ELF-1 (cell line): Measurements from ENCODE around the gene BAIAP2L2.

ENCODE experiments used
- DNase-seq: peaks from one replicate; pipeline ENCODE4 v3.0.0-alpha.2; 2016; ENCODE audit warnings: low read depth, low spot score

The BAIAP2L2 gene

DNA sequence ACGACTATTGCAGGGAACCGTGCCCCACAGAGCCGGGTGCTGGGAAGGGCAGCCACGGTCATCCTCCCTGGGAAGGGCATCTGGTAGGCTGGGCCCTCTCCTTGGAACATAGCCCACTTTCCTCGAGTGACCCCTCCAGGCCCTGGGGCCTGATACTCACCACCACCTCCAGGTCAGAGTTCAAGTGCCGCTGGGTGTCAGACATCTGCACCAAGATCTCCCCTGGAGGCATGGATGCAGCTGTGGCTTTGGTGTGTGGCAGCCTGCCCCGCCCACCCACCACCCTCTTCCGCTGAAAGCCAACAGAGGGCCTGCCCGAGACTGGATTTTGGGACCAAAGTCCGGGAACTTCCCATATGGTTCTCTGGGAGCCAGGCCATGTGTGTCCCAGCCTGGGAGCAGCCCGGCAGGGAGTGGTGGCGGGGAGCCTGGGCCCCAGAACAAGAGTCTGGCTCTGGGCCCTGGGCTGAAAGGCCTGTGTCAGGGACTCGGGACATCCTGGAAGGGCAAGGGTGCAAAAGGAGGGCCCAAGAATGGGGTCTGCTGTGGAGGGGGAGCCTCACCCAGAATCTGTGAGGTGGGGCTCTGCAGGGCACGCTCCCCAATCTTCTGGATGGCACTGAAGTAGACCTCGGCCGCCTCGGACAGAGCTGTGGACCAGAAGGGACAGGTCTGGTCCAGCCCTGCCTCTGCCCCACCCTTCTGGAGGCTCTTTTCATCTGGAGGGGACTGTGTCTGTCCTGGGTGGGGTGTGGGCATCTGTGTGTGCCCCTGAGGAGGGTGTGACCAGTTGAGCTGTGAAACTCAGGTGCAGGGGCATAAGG is 2.6 kb downstream of the BAIAP2L2 start:
- DNase-seq = no peak

DNA sequence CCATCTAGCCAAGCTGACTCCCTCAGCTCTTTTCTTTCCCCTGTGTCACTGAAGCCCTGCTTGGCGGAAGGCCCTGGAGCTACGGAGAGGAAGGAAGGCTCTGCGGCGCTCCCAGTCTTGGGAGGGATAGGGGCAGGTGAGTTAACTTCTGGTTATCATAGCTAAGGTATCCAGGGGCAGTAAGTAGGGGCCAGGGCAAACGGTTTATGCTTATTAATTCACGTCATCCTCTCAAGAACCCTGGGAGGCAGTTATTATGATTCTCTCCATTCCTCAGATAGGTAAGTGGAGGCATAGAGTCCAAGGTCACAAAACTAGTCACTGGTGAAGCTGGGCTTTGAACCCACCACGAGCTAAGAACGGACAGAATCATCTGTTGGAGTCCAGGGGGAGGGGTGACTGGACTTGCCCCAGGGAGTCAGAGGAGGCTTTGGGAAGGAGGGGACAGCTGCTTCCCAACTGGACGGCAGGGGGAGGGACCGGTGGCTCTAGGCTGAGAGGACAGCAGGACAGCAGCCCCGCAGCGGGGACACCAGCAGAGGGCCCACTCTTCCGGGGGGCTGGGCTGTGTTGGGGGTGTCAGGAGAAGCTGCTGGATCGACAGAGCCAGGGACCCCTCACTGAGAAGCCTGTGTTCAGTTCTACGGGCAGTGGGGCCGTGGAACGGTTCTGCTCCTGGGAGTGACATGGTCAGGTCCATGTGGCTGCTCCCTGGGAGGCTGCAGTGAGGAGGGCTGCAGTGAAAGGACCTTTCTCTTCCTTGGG is 3.5 kb downstream of the BAIAP2L2 start:
- no peak for DNase-seq

DNA sequence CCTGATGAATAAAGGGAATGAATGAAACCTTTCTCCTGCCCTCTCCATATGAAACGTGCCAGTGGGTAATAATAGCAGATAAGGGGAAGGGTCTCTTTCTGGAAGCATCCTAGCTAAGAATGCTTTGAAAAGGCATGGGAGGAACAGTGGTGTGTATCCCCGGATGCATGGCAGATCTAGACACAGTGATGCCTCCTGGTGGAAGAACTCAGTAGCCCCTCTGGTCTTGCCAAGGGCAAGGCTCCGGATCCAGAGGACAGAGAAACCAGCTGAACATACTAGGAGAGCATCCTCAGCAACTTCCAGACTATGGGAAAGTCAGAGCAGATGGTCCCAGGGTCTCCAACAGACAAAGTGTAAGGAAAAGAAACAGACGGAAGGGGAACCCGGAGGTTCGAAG is 6.4 kb downstream of the BAIAP2L2 start:
- peak; percentile 70 for DNase-seq

DNA sequence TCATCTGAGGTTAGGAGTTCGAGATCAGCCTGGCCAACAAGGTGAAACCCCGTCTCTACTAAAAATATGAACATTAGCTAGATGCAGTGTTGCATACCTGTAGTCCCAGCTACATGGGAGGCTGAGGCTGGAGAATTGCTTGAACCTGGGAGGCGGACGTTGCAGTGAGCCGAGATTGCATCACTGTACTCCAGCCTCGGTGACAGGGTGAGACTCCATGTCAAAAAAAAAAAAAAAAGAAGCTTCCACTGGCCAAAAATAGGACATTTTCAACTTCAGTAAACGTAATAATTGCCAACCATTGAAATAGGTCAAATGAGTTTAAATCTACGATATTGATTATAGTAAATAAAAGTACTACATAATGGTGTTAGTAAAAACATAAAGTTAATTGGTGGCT is 6.8 kb downstream of the BAIAP2L2 start:
- no peak for DNase-seq

DNA sequence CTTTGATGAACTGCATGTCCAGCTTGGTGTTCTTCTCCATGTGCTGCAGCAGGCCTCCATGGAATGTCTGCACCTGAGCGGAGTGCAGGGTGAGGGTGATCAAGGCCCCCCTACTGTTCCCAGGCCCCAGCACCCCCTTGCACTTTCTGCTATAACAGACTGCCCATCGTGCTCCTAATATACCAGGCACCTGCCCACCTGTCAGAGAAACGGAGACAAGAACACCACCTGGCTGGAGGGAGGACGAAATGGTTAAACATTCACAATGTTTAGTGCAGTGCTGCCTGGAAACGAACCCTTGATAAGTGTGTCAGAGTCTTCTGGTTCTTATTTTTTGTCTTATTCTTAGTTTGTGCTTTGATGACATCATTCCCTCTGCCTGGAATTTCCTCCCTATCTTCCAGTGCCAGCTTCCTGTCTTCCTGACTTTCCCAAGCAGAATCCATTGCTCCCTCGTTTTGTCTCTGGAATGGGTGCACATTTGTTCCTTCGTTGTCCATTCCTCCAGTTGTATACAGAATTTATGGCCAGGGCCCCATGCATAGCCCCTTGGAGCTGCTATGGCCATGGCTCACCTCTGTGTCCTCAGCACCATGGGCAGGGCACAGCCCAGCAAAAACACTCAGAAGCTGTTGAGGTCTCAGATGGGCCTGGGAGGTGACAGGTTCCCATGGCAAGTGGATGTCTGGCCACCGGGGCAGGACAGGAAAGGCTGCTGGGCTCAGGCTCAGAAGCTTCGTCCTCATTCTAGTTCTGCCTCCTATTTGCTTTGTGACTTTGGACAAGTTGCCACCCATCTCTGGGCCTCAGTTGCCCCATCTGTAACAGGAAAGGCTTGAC is 11.9 kb downstream of the BAIAP2L2 start:
- DNase-seq = no peak

DNA sequence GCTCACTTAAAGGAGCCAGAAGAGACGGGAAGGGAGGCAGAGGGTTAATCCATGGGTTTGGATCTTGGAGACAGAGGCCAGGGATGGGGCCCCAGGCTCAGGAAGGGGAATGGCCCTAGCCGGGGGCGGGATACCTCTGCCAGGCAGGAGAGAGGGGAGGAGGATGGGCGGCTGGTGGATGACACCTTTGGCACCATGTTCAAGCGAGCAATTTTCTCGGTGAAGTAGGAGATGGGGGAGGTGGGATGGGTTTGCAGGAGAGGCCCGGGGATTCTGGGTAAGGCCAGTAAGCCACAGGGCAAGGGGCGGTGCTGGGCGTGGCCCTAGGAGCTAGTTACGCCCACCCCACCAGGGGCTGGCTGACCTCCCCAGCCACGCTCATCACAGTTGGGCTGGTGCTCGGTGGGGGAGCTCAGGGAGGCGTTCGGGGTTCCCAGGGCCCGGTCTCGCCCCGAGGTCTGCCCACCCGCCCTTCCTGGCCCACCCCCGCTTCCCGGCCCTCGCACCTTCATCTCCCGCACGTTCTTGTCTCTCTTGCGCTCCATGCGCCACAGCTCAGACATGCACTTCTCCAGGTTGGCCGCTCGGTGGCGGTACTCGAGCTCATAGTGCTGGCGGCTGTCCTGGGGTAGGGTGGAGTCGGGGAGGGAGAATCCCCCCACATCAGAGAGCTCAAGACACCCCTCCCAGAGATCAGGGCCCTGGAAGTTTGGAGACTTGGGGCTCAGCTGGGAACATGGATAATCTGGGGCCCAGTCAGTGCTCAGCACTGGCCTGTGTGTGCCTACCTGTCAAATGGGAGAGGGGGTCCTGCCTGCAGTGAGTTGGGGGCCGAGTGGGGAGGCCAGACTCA is 12.7 kb downstream of the BAIAP2L2 start:
- peak; percentile 86 for DNase-seq

DNA sequence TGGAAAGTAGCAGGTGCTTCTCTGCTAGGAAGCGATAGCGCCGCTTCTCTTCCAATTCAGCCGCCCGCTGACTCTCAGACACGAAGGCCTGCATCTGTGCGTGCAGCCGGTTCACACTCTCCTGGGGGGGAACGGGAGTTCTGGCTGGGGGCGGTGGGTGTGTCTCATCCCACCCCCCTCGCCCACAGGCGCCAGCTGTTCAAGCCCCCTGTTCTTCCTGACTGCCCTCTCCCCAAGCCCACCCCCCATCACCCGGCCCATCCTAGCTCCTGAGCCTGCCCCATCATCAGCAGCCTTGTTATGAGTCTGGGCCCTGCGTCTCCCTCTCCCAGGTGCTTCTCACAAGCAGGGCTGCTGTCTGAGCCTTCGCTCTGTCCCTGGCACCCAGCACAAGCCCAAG is 13.4 kb downstream of the BAIAP2L2 start:
- no peak for DNase-seq

DNA sequence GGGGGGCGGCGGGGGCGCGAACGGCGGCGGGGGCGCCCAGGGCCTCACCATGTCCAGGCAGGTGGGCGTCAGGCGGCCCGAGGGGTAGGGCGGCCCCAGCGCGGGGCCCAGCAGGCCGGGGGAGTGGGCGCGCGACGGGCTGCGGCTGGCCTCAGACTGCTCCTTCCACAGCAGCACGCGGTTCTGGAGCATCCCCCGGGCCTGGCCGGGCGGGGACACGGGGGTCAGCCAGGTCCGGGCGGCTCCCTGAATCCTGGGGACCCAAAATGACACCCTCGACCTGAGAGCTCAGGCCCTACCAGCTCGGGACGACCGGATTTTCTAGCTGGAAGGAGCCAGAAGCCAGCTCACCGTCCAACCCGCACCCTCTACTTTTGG is 21.0 kb downstream of the BAIAP2L2 start:
- no peak for DNase-seq

DNA sequence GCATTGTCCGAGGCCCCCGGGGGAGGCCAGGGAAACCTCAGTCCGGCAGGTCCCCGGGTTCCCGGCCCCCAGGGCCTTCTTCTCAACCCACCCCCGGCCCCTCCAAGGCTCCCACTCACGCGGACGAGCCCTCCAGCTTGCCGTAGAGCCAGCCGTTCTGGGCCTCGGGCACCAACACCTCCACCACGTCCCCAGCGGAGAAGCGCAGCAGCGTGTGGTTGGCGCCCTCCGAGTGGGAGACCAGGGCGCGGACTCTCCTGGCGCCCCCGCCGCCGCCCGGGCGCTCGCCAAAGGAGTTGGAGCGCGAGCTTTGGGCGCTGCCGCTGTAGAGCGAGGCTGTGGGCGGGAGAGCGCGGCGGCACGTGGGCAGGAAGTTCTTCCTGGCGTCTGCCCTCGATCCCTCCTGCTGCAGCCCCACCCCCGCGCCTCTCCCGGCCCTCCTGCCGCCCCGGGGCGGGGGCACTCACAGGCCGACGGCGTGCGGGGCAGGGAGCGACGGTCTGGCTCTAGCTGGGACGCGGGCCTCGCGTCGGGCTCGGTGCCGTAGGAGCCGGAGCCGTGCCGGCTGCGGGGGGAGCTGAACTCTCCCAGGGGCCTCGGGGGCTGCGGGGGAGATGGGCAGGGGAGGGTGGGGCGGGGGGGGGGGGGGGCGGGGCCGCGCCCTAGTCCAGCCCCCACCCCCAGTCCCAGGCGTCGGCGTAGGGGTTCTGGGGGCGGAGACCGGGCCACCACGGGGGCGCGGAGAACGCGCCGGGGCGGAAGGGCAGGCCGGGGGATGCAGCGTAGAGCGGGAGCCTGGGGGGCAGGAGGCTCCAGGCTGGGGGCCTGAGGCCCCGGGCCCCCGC is 21.6 kb downstream of the BAIAP2L2 start:
- peak; percentile 37 for DNase-seq

DNA sequence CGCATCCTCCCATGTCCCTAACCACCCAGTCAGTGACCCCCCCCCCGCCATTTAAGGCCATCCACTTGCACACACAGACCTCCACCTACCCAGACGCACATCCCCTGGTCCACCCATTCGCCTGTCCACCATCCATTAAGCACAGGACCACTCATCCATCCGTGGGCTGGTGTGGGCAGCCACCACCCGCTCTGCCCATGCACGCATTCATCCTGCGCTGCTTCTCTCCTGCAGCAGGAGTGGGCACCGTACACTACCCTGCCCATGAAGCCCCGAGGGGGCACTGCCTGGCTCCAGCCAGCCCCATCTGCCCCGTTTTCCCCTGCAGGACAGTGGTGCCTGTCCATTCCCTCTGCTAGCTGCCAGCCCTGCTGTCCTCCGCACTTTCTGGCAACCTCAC is 22.6 kb downstream of the BAIAP2L2 start:
- DNase-seq = no peak

DNA sequence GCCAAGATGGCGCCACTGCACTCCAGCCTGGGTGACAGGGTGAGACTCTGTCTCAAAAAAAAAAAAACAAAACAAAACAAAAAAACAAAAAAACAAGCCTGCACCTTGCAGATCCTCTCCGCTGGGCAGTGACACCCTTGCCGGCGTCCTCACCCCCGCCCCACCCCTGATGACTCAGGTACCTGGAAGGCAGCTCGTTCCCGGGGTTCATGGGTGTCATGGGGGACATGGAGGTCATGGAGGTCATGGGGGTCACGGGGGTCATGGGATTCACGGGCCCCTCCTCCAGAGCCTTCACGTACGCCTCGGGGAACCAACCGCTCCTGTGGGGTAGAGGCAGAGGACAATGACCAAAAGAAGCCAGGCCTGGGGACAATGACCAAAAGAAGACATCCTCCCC is 23.5 kb downstream of the BAIAP2L2 start:
- DNase-seq = no peak

DNA sequence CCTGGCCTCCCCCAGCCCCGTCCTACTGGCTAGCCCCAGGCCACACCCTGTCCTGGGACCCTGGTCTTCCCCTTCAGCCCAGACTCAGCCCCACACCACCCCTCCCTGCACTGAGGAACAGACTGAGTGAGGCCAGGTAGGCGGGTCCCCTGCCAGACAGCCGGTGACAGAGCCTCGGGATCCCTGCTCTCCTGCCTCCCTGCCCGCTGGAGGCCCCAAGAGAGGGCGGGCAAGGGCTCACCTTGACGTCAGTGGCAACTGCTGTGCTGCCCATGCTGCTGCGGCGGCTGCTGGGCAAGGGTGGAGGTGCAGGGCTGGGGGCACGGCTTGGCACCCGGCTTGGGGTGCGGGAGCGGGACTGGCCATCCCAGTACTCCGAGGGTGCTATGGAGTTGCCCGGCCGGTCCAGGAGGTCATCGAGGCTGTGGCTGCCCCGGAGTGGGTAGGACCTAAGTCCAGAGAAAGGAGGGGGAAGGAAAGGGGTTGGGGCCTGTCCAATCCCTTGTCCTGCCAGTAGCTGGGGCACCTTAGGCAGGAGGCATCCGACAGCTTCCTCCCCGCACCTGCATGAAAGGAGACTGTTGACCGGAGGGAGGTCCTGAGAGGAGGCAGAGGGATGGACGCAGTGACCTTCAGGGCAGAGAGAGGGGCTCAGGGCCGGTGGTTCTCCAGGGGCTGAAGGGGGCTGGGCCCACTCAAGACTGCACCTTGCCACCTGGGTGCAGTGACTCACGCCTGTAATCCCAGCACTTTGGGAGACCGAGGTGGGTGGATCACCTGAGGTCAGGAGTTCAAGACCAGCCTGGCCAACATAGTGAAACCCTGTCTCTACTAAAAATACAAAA is 24.3 kb downstream of the BAIAP2L2 start:
- peak; percentile 52 for DNase-seq

DNA sequence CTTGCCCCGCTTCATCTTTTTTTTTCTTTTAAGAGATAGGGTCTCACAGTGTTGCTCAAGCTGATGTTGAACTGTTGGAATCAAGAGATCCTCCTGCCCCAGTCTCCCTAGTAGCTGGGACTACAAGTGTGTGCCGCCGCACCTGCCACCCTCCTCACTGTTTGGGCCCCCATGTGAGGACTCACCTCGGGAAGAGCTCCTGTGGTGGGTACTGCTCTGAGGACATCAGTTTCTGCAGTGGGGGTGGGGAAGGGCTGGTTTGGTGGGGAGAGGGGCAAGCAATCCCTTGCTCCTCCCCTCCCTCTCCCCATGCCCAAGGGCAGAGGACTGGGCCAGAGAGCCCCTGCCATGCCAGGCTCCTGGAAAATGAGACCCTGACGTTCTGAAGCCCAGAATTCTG is 25.0 kb downstream of the BAIAP2L2 start:
- DNase-seq = no peak

DNA sequence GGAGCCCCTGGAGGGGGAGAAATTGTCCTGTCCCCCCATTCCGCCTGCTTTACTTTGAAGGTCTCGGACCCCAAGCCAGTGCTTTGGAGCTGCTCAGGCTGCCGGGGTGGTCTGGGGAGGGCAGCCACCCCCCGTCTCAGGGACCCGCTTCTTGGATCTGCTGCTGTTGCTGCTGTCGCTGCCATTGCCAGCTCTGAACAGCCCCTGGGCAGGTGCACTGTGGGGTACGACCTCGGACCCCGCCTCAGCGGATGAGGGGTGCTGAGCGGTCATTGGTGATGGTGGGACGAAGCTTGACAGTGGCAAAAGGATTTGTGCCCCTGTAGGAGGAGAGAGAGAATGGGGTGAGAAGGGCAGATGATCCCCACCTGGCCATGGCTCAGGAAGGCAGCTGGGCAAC is 25.4 kb downstream of the BAIAP2L2 start:
- no peak for DNase-seq

DNA sequence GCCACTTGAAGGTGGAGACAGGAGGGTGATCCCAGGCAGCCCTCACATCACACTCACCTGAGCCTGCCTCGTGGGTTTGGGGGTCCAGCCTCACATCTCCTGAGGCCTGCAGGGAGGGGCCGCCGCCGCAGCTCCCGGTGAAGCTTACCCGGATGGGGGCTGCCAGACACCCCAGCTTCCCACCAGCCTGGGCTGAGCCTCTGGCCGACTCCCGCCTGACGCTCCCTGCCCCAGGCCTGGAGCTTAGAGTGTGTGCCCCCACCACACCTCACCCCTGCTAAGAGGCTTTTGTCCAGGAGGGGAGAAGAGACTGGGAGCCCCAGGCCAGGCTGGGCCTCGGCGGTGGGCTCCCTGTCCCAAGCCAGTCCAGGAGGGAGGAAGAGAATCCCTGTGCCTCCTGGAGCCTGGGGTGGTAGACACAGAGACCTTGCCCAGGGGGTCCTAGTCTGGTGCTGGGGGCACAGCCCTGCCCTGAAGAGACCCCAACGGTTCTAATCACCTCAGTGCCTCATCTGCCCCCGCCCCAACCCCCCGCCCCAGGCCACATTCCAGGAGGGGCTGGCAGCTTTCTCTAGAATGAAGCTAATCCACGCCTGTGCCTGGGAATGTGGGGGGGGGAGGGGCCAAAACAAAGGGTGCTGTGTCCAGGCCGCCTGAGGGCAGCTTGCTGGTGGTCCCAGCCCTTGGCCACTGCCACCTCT is 26.4 kb downstream of the BAIAP2L2 start, which contains the start of gene SLC16A8:
TSS of gene SLC16A8 (minus strand) at position 254 of the 701 bp plus-strand sequence. CDS start 1,311 bp downstream, outside the sequence.
- peak; percentile 88 for DNase-seq

DNA sequence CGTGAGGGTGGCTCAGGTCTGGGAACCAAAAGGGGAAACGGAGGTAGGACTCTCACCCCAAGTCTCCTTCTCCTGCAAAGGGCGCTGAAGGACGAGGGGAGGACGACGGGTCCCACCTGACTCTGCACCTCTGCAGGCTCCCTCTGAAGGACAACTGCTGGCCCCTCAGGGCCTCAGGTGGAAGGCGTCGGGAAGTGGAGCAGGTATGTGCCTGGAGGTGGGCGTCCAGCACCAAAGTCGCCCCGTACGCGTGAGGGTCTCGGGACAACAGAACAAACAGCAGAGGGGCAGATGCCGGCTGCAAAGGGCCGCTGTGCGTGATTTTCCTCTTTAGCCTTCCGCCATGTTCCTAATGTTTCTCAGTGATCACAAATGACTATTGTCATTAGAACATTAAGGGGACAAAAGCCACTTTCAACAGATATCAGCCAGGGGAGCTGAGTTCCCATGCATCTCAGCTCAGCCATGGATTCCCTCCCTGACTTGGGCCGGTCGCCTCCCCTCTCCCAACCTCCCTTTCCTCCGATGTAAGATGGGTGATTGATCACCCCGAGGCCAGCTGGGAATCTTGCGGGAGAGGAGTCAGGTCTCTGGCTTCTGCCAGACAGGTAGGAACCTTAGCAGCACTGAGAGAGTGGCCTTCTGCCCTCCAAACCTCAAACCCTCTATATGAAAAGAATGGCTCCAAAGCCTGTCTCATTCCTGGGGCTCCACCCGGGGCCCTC is 27.3 kb downstream of the BAIAP2L2 start:
- peak; percentile 40 for DNase-seq

DNA sequence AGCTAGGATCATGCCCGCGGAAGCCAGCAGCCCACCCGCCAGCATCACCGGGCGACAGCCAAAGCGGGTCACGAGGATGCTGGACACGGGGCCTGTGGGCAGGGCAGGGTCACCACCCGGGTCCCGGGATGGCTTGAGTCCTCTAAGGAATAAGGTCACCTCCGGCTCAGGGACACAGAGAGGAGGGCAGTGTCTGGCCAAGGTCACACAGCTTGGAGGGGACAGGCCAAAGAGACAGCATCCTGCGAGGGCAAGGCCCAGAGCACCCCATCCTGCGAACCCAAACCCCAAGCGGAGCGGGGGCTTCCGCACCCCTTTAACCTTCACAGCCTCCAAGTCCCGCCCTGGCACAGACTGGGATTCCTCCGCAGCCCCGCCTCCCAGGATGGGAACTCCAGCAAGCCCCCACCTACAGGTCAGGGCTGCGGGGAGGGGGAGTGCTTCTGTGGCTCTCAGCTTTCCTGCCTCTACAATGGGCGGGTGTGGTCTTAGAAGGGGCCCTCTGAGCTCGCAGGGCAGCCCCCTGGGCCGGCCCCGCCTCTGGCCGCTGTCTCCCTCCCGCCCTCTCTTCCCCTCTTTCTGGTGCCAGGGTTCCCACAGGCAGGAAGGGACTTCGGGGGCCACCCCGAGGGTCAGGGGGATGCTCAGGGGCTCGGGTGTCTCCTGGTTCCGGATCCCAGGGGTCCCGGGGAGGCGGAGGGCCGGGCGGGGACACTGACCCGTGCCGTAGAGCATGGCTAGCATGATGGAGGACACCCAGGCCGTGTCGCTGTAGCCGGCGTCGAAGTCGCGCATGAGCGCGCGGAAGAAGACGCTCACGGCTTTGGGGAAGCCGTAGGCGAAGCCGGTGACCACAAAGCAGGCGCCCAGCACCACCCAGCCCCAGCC is 28.3 kb downstream of the BAIAP2L2 start:
- peak; percentile 56 for DNase-seq
